ENCODE measurements around the gene CLK3. TPM values are rescaled to one million over a fixed set of nuclear protein-coding genes. Genes with fewer than 3 reads are reported as not detected.
"Not testable (repeated sequence)": the region's sequence is repeated elsewhere in the genome, so short reads cannot be mapped to it uniquely, and the experiment has no call there.

The CLK3 gene
- total RNA-seq, 4 donors from 2014 or later = 45.4 to 152 (median 105) TPM

DNA sequence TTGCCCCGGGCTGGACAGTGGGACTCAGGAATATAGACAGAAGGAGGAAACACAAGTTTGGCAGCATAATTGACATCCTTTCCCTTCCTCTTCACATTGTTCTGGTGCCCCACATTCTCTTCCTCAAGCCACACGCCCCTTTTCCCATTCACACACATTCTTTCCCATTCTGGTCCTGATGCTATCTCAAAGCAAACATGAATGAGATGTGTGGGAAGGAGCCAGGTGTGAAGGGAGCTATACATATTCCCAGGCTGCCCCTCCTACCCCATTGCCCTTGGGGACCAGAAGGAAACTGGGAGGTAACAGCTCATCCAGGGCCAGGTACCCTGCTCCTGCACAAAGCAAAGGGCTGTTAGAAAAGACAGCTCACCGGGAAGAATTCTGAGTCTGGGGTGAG, 23.4 kb upstream of the CLK3 start:
- no peaks in the 10 kb centered on the region for H3K9me3 ChIP-seq
- peaks cover 0 to 3% of the 10 kb centered on the region in 2 donors for H3K4me1 ChIP-seq
- intact Hi-C loops (cut with DNase I; ENCODE audit: low total_unique reads) = no loop called here
- no peak overlapping the region for H3K27ac ChIP-seq
- no peak for DNase-seq
- H3K27me3 ChIP-seq = no peaks in the 10 kb centered on the region
- in situ Hi-C loops (cut with MboI; ENCODE audit: low sequenced_read_pairs in 4 of 4) = no loop called here
- peaks cover 0 to 33% of the 10 kb centered on the region in 2 donors for H3K36me3 ChIP-seq
- no peak for TF ChIP-seq POLR2A (IDR thresholded peaks at IDR 0.05)
- TF ChIP-seq, protein P1, sequence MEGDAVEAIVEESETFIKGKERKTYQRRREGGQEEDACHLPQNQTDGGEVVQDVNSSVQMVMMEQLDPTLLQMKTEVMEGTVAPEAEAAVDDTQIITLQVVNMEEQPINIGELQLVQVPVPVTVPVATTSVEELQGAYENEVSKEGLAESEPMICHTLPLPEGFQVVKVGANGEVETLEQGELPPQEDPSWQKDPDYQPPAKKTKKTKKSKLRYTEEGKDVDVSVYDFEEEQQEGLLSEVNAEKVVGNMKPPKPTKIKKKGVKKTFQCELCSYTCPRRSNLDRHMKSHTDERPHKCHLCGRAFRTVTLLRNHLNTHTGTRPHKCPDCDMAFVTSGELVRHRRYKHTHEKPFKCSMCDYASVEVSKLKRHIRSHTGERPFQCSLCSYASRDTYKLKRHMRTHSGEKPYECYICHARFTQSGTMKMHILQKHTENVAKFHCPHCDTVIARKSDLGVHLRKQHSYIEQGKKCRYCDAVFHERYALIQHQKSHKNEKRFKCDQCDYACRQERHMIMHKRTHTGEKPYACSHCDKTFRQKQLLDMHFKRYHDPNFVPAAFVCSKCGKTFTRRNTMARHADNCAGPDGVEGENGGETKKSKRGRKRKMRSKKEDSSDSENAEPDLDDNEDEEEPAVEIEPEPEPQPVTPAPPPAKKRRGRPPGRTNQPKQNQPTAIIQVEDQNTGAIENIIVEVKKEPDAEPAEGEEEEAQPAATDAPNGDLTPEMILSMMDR (IDR thresholded peaks at IDR 0.05 in 4 of 5, conservative IDR thresholded peaks at IDR 0.05 in 1 of 5) = no peak
- no peak overlapping the region for H3K4me3 ChIP-seq
- ATAC-seq = no peak

DNA sequence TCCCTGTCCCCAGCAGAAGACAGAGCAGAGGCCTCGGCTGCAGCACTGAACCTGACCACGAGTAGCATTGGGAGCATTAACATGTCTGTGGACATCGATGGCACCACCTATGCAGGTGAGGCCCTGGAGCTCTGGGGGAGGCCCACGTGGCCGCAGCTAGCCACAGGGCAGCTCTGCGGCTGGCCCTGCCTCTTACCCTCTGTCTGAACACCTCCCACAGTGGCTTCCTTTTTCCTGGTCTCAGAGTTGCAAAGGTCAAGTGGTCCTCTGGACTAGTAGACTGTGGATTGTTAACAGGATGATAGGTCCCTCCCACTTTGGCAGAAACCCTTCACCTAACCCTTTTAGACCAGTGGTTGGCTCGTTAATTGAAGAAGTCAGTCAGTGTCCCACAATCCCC, 22.5 kb upstream of the CLK3 start:
- in situ Hi-C loops (cut with MboI; ENCODE audit: low sequenced_read_pairs in 4 of 4) = no loop called here
- Histone ChIP-seq H3K27me3 (no peaks in the 10 kb centered on the region), H3K9me3 (no peaks in the 10 kb centered on the region), H3K4me1 (peaks cover 4 to 7% of the 10 kb centered on the region in 2 donors), H3K27ac (no peak overlapping the region), H3K4me3 (no peak overlapping the region), H3K36me3 (peaks cover 0 to 33% of the 10 kb centered on the region in 2 donors)
- no peak for ATAC-seq
- no peak for DNase-seq
- intact Hi-C loops (cut with DNase I; ENCODE audit: low total_unique reads) = no loop called here
- no peak for TF ChIP-seq POLR2A (IDR thresholded peaks at IDR 0.05)
- TF ChIP-seq, protein P1 (IDR thresholded peaks at IDR 0.05 in 4 of 5, conservative IDR thresholded peaks at IDR 0.05 in 1 of 5) = no peak

GRCh38 chr15:74594455-74594854, 21.2 kb upstream of the CLK3 start:
- Histone ChIP-seq H3K27ac (no peak overlapping the region), H3K9me3 (no peaks in the 10 kb centered on the region), H3K27me3 (no peaks in the 10 kb centered on the region), H3K36me3 (peaks cover 0 to 33% of the 10 kb centered on the region in 2 donors), H3K4me1 (peaks cover 12 to 13% of the 10 kb centered on the region in 2 donors), H3K4me3 (no peak overlapping the region)
- ATAC-seq (no peak), DNase-seq (no peak)
- intact Hi-C loops (cut with DNase I; ENCODE audit: low total_unique reads) = no loop called here
- in situ Hi-C loops (cut with MboI; ENCODE audit: low sequenced_read_pairs in 4 of 4) = no loop called here
- TF ChIP-seq POLR2A (IDR thresholded peaks at IDR 0.05) = no peak
- TF ChIP-seq, protein P1 (IDR thresholded peaks at IDR 0.05 in 4 of 5, conservative IDR thresholded peaks at IDR 0.05 in 1 of 5) = no peak

DNA sequence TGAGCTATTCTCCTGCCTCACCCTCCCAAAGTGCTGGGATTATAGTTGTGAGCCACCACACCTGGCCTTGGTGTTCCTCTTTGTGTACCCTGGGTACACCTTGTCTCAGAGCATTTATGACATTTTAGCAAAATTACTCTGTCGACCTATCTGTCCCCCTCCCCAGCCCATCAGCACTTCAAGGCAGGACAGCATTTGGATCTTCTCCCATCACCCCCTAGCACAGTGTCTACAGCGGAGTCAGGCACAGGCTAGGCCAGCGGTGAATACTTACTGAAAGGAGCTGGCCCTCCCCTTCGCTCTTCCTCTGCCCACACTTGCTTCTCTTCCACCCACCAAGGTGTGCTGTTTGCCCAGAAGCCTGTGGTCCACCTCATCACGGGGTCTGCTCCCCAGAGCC, 20.4 kb upstream of the CLK3 start:
- Histone ChIP-seq H3K4me1 (peaks cover 18 to 19% of the 10 kb centered on the region in 2 donors), H3K9me3 (no peaks in the 10 kb centered on the region), H3K27ac (no peak overlapping the region), H3K27me3 (no peaks in the 10 kb centered on the region), H3K36me3 (peaks cover 0 to 32% of the 10 kb centered on the region in 2 donors), H3K4me3 (no peak overlapping the region)
- DNase-seq = no peak
- no peak for ATAC-seq
- intact Hi-C loops (cut with DNase I; ENCODE audit: low total_unique reads) (no loop called here), in situ Hi-C loops (cut with MboI; ENCODE audit: low sequenced_read_pairs in 4 of 4) (no loop called here)
- no peak for TF ChIP-seq POLR2A (IDR thresholded peaks at IDR 0.05)

DNA sequence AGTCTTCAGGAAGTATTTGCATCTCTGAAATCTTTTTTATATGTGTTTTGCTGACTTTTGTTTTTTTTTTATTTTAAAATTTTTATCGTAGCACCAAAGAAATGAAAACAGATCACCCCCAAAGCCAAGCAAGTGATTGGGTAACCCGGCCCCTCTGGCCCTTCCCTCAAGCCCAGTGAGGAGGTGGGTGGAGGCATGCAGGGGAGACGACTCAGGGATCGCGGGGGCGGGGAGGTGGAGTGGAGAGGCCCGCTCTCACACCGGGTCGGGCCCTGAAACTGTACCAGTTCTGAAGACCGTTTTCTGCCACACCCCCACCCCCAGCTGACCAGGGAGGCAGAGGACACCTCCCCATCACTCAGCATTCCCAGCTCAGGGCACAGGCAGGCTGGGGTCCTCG, 18.9 kb upstream of the CLK3 start:
- peaks cover 0 to 18% of the 10 kb centered on the region in 2 donors for H3K36me3 ChIP-seq
- H3K4me3 ChIP-seq; intact Hi-C loops (cut with DNase I; ENCODE audit: low total_unique reads); H3K9me3 ChIP-seq; in situ Hi-C loops (cut with MboI; ENCODE audit: low sequenced_read_pairs in 4 of 4); DNase-seq; H3K27ac ChIP-seq; H3K27me3 ChIP-seq; ATAC-seq: not testable (repeated sequence)
- peaks cover 18 to 19% of the 10 kb centered on the region in 2 donors for H3K4me1 ChIP-seq

- H3K27me3 ChIP-seq; H3K9me3 ChIP-seq; H3K27ac ChIP-seq; intact Hi-C loops (cut with DNase I; ENCODE audit: low total_unique reads); DNase-seq; H3K4me3 ChIP-seq; ATAC-seq; in situ Hi-C loops (cut with MboI; ENCODE audit: low sequenced_read_pairs in 4 of 4): not testable (repeated sequence)
- peaks cover 0 to 13% of the 10 kb centered on the region in 2 donors for H3K36me3 ChIP-seq
- H3K4me1 ChIP-seq = peaks cover 18 to 19% of the 10 kb centered on the region in 2 donors
Measured at GRCh38 chr15:74597146-74597705, 18.4 kb upstream of the CLK3 start.

Data from gastrocnemius medialis (tissue), 4 donors.